ENCODE measurements around the gene DNAJC3.

DNA sequence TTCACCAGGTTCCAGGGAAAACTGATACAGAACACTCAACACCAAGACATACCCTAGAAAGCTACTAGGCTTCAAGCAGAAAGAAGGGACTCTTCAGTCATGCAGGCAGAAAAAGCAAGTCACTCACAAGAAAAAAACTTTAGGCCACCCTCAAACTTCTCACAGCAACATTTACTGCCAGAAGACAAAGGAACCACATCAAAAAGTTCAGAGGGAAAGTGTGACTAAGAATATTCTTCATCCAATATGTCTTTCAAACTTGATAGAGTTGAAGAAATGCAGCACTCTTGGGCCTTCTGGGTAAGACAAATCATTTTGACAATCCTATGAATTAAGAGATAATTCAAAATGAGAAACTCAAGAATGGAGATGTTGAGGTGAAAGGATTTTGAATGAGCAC lies 40.1 kb upstream of the DNAJC3 start:
- no peak for TF ChIP-seq POU5F1 (IDR thresholded peaks at IDR 0.05; ENCODE audit: borderline replicate concordance, low read depth, low read length, partially characterized antibody)
- TF ChIP-seq LEF1 (IDR thresholded peaks at IDR 0.05): no peak
- TF ChIP-seq, protein P1, sequence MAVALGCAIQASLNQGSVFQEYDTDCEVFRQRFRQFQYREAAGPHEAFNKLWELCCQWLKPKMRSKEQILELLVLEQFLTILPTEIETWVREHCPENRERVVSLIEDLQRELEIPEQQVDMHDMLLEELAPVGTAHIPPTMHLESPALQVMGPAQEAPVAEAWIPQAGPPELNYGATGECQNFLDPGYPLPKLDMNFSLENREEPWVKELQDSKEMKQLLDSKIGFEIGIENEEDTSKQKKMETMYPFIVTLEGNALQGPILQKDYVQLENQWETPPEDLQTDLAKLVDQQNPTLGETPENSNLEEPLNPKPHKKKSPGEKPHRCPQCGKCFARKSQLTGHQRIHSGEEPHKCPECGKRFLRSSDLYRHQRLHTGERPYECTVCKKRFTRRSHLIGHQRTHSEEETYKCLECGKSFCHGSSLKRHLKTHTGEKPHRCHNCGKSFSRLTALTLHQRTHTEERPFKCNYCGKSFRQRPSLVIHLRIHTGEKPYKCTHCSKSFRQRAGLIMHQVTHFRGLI (CRISPR knock-in tag; IDR thresholded peaks at IDR 0.05): no peak
- TF ChIP-seq NELFE (IDR thresholded peaks at IDR 0.05; ENCODE audit: insufficient read depth, insufficient read length): no peak
- TF ChIP-seq JUNB (CRISPR knock-in tag; conservative IDR thresholded peaks at IDR 0.05): no peak
- TF ChIP-seq, protein P2, sequence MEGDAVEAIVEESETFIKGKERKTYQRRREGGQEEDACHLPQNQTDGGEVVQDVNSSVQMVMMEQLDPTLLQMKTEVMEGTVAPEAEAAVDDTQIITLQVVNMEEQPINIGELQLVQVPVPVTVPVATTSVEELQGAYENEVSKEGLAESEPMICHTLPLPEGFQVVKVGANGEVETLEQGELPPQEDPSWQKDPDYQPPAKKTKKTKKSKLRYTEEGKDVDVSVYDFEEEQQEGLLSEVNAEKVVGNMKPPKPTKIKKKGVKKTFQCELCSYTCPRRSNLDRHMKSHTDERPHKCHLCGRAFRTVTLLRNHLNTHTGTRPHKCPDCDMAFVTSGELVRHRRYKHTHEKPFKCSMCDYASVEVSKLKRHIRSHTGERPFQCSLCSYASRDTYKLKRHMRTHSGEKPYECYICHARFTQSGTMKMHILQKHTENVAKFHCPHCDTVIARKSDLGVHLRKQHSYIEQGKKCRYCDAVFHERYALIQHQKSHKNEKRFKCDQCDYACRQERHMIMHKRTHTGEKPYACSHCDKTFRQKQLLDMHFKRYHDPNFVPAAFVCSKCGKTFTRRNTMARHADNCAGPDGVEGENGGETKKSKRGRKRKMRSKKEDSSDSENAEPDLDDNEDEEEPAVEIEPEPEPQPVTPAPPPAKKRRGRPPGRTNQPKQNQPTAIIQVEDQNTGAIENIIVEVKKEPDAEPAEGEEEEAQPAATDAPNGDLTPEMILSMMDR (IDR thresholded peaks at IDR 0.05 in 2 of 3, conservative IDR thresholded peaks at IDR 0.05 in 1 of 3; ENCODE audit: insufficient read depth in 2 of 3, low read depth in 1 of 3, low read length in 3 of 3): no peak
- TF ChIP-seq MTF1 (CRISPR knock-in tag; IDR thresholded peaks at IDR 0.05; ENCODE audit: borderline replicate concordance): no peak
- TF ChIP-seq NR1H2 (CRISPR knock-in tag; IDR thresholded peaks at IDR 0.05): no peak

Data from K562 (cell line).